Transverse colon (tissue), 4 donors: ENCODE results near the gene MSL1.

Source experiments
- CTCF ChIP-seq, 5 experiments: fragments of 200-600 bp in 3 of 5; fragments of 450-650 bp in 2 of 5; sonication (generic) in 3 of 5; IDR thresholded peaks; 1 replicate in 2 of 5; 2 replicates in 3 of 5; pipeline ENCODE4 v1.5.1; 2016 to 2017; ENCODE audit warnings: antibody characterized with exemption in 5 of 5, inconsistent platforms in 3 of 5, mild to moderate bottlenecking in 2 of 5, moderate library complexity in 1 of 5
- EP300 ChIP-seq: sonication (generic); formaldehyde crosslinking; IDR thresholded peaks from one replicate; pipeline ENCODE4 v1.6.1; 2017; ENCODE audit warnings: antibody characterized with exemption, low read depth
- POLR2A ChIP-seq: fragments of 450-650 bp; IDR thresholded peaks from one replicate; pipeline ENCODE4 v1.6.1; 2016; ENCODE audit warnings: antibody characterized with exemption, mild to moderate bottlenecking, moderate library complexity
- POLR2AphosphoS5 ChIP-seq, 3 donors: sonication (generic); formaldehyde crosslinking; IDR thresholded peaks; one replicate each; pipeline ENCODE4 v1.6.1; 2016; ENCODE audit warnings: antibody characterized with exemption in 3 of 3

GRCh38 chr17:40098846-40099618 is 22.7 kb upstream of the MSL1 start:
- TF ChIP-seq CTCF (IDR thresholded peaks at IDR 0.05) (no peak), POLR2A (peak; percentile 91), EP300 (peak; percentile 96), POLR2AphosphoS5 (IDR thresholded peaks at IDR 0.05) (peak; percentile 91 to 95 (median 95))
